Liver (tissue), 3 donors: ENCODE measurements around the gene TNF.

ENCODE experiments used
- ATF3 ChIP-seq: IDR thresholded peaks from 2 replicates; pipeline ENCODE4 v1.6.1; 2016; ENCODE audit warnings: antibody characterized with exemption
- CTCF ChIP-seq: fragments of 150-350 bp; IDR thresholded peaks from 2 replicates; pipeline ENCODE4 v1.5.1; 2017; ENCODE audit warnings: improper control_type of control experiment, low read depth, low read length; ENCODE audit not compliant: missing input control
- EGR1 ChIP-seq, 2 donors: IDR thresholded peaks; 2 replicates each; pipeline ENCODE4 v1.6.1; 2016 to 2018; ENCODE audit warnings: antibody characterized with exemption in 2 of 2, low read depth in 2 of 2
- FOXA1 ChIP-seq: IDR thresholded peaks from 2 replicates; pipeline ENCODE4 v1.6.1; 2016; ENCODE audit warnings: antibody characterized with exemption
- GABPA ChIP-seq, 2 donors: IDR thresholded peaks in 1 of 2; conservative IDR thresholded peaks in 1 of 2; 2 replicates each; pipeline ENCODE4 v1.6.1; 2016; ENCODE audit warnings: antibody characterized with exemption in 2 of 2, mild to moderate bottlenecking in 1 of 2, moderate library complexity in 1 of 2
- JUND ChIP-seq, 2 donors: IDR thresholded peaks; 2 replicates each; pipeline ENCODE4 v1.6.1; 2016; ENCODE audit warnings: antibody characterized with exemption in 2 of 2
- MAX ChIP-seq: IDR thresholded peaks from 2 replicates; pipeline ENCODE4 v1.6.1; 2016; ENCODE audit warnings: antibody characterized with exemption
- NR2F2 ChIP-seq: IDR thresholded peaks from 2 replicates; pipeline ENCODE4 v1.6.1; 2016; ENCODE audit warnings: antibody characterized with exemption
- RAD21 ChIP-seq, 2 donors: IDR thresholded peaks; 2 replicates each; pipeline ENCODE4 v1.6.1; 2016; ENCODE audit warnings: antibody characterized with exemption in 2 of 2, mild to moderate bottlenecking in 2 of 2
- REST ChIP-seq: IDR thresholded peaks from 2 replicates; pipeline ENCODE4 v1.6.1; 2016; ENCODE audit warnings: antibody characterized with exemption, mild to moderate bottlenecking
- TAF1 ChIP-seq: conservative IDR thresholded peaks from 2 replicates; pipeline ENCODE4 v1.6.1; 2016; ENCODE audit warnings: antibody characterized with exemption, mild to moderate bottlenecking
- YY1 ChIP-seq: IDR thresholded peaks from 2 replicates; pipeline ENCODE4 v1.6.1; 2016; ENCODE audit warnings: antibody characterized with exemption, mild to moderate bottlenecking
- ZBTB33 ChIP-seq: IDR thresholded peaks from 2 replicates; pipeline ENCODE4 v1.6.1; 2016; ENCODE audit warnings: antibody characterized with exemption
- donor health status: healthy.
- donor health status: healthy.

- TF ChIP-seq CTCF (no peak), TAF1 (no peak), YY1 (no peak), JUND (IDR thresholded peaks at IDR 0.05) (peak in 1 of 2 donors; percentile 71), REST (peak; percentile 41), ATF3 (no peak), NR2F2 (peak; percentile 99), ZBTB33 (no peak), FOXA1 (no peak), RAD21 (IDR thresholded peaks at IDR 0.05) (no peak), GABPA (IDR thresholded peaks at IDR 0.05 in 1 of 2, conservative IDR thresholded peaks at IDR 0.05 in 1 of 2) (no peak), EGR1 (IDR thresholded peaks at IDR 0.05; ENCODE audit: low read depth in 2 of 2) (no peak), MAX (peak; percentile 44)
These were observed 15.2 kb upstream of the TNF start for GRCh38 chr6:31559958-31560696.
